K562 (cell line): ENCODE results near the gene MOSPD3. TPM values are rescaled to one million over a fixed set of nuclear protein-coding genes. Genes with fewer than 3 reads are reported as not detected.

Experiments
- ARID3A ChIP-seq: IDR thresholded peaks from 2 replicates; pipeline ENCODE4 v1.6.1; 2012; ENCODE audit warnings: low read depth, low read length, improper control_type of control experiment, borderline replicate concordance
- ATF1 ChIP-seq, 2 experiments: fragments of 450-650 bp in 1 of 2; IDR thresholded peaks; 2 replicates each; pipeline ENCODE4 v1.6.1; 2016; ENCODE audit warnings: missing compliant biosample characterization in 1 of 2, missing genetic modification characterization in 1 of 2
- CHD7 ChIP-seq: fragments of 200-600 bp; sonication (generic); IDR thresholded peaks from one replicate; pipeline ENCODE4 v1.6.1; 2012; ENCODE audit warnings: mild to moderate bottlenecking, low read depth, low read length, inconsistent platforms
- LCOR ChIP-seq: sonication (generic); formaldehyde crosslinking; IDR thresholded peaks from 2 replicates; pipeline ENCODE4 v1.8.0; 2022; ENCODE audit warnings: mild to moderate bottlenecking, missing genetic modification reagents
- NKRF ChIP-seq: fragments of 450-650 bp; IDR thresholded peaks from 2 replicates; pipeline ENCODE4 v1.6.1; 2016; ENCODE audit warnings: borderline replicate concordance
- RHOXF2B ChIP-seq: fragments of 250-450 bp; sonication (Bioruptor Pico); conservative IDR thresholded peaks from 2 replicates; pipeline ENCODE4 v1.5.1; 2021
- TCF15 ChIP-seq: fragments of 250-450 bp; sonication (Bioruptor Pico); IDR thresholded peaks from 2 replicates; pipeline ENCODE4 v1.8.0; 2022; ENCODE audit warnings: moderate library complexity, mild to moderate bottlenecking, inconsistent platforms
- ZBTB33 ChIP-seq: sonication (generic); formaldehyde crosslinking; IDR thresholded peaks from 2 replicates; pipeline ENCODE4 v1.8.1; 2023; ENCODE audit warnings: mild to moderate bottlenecking, missing genetic modification reagents
- ZNF174 ChIP-seq: fragments of 250-450 bp; sonication (Bioruptor Pico); IDR thresholded peaks from 2 replicates; pipeline ENCODE4 v1.4.0; 2020; ENCODE audit warnings: mild to moderate bottlenecking
- ZNF274 ChIP-seq: IDR thresholded peaks from 2 replicates; pipeline ENCODE4 v1.6.1; 2011; ENCODE audit warnings: low read depth, mild to moderate bottlenecking, low read length, moderate library complexity, borderline replicate concordance
- polyA plus RNA-seq, 8 experiments: library from polyadenylated mRNA; depleted of rRNA in 4 of 8; stranded (reverse) in 5 of 8; unstranded in 3 of 8; fragments of >200 nt; fragmentation: Nextera tagmentation in 2 of 8; fragmentation: Illumina TruSeq in 1 of 8; extraction: Ambion mirVana in 2 of 8; extraction: Trizol in 1 of 8; gene quantifications; 2 replicates each; pipeline versions ENCODE4 v1.2.1 to v1.2.3, GENCODE V29; 2011 to 2014; ENCODE audit warnings: inconsistent platforms in 1 of 8, missing spikeins in 1 of 8
- total RNA-seq, 7 experiments: library from RNA; depleted of rRNA in 6 of 7; stranded (reverse); fragments of >200 nt in 6 of 7; fragmentation: Illumina TruSeq in 2 of 7; extraction: Trizol in 2 of 7; gene quantifications; 2 replicates each; pipeline versions ENCODE4 v1.2.1 to v1.2.3, GENCODE V29; 2011 to 2021; ENCODE audit warnings: low replicate concordance in 1 of 7

The MOSPD3 gene
- total and polyA plus RNA-seq, 9 of the 15 experiments (the other 6 are each of a cell fraction or from before 2014, with no cell fraction given), result 1.4 to 32.1 (median 7.3) TPM

GRCh38 chr7:100620804-100621203 lies 8.5 kb downstream of the MOSPD3 start (continued):
- TF ChIP-seq CHD7 (no peak), NKRF (no peak), ZNF274 (no peak), TCF15 (no peak), ZNF174 (CRISPR knock-in tag) (no peak), ARID3A (no peak), LCOR (CRISPR knock-in tag) (no peak), RHOXF2B (CRISPR knock-in tag) (no peak), ATF1 (CRISPR knock-in tag; IDR thresholded peaks at IDR 0.05) (no peak), ATF1 (tag; IDR thresholded peaks at IDR 0.05) (no peak), ZBTB33 (CRISPR knock-in tag) (peak; percentile 81)
